ENCODE results near the gene KRTAP21-1. TPM values are rescaled to one million over a fixed set of nuclear protein-coding genes. Genes with fewer than 3 reads are reported as not detected.

Gene KRTAP21-1
- total and polyA plus RNA-seq, 2 of the 8 experiments (the other 6 are each of a cell fraction or from before 2014, with no cell fraction given): not detected

- Histone ChIP-seq H3K9ac (replicated peaks in 1 of 4; ENCODE audit: extremely low read depth in 1 of 4, low read depth in 3 of 4, low read length in 3 of 4) (no peak overlapping the region), H3K4ac (replicated peaks; ENCODE audit: insufficient read length, low read depth, low read length) (no peak overlapping the region), H4K91ac (replicated peaks; ENCODE audit: insufficient read length, low read length) (no peak overlapping the region), H3K27ac (ENCODE audit: low read depth, low read length) (no peak overlapping the region), H2BK15ac (ENCODE audit: low read length) (no peak overlapping the region), H3K14ac (ENCODE audit: insufficient read length) (no peak overlapping the region), H4K5ac (ENCODE audit: insufficient read length, low read depth, low read length) (no peak overlapping the region), H3K4me2 (ENCODE audit: insufficient read depth in 1 of 2, low read depth in 2 of 2, low read length in 2 of 2) (no peak overlapping the region), H2BK12ac (ENCODE audit: low read depth, low read length) (no peak overlapping the region), H3K56ac (replicated peaks; ENCODE audit: insufficient read length, low read depth, low read length) (no peak overlapping the region), H3K79me2 (ENCODE audit: control insufficient read depth in 1 of 2, insufficient read depth in 2 of 2, low read length in 2 of 2) (no peaks in the 10 kb centered on the region), H4K20me1 (replicated peaks in 1 of 2; ENCODE audit: control insufficient read depth in 1 of 2, insufficient read depth in 2 of 2, low read length in 2 of 2) (no peaks in the 10 kb centered on the region), H3K4me1 (replicated peaks in 1 of 4; ENCODE audit: control insufficient read depth in 3 of 4, insufficient read depth in 4 of 4, low read length in 3 of 4) (no peaks in the 10 kb centered on the region), H3K23me2 (ENCODE audit: low read depth, low read length) (no peaks in the 10 kb centered on the region), H3K23ac (ENCODE audit: insufficient read length) (no peak overlapping the region), H2BK20ac (ENCODE audit: low read length) (no peak overlapping the region), H3K27me3 (replicated peaks in 1 of 4; ENCODE audit: control insufficient read depth in 3 of 4, extremely low read depth in 1 of 4, insufficient read depth in 3 of 4, low read length in 3 of 4) (no peaks in the 10 kb centered on the region), H4K8ac (ENCODE audit: extremely low read depth, insufficient read depth, low read length) (no peak overlapping the region), H3K36me3 (ENCODE audit: control insufficient read depth in 2 of 4, insufficient read depth in 4 of 4, low read length in 3 of 4) (no peaks in the 10 kb centered on the region), H2BK5ac (ENCODE audit: low read depth, low read length) (no peak overlapping the region), H2AFZ (ENCODE audit: low read length) (no peak overlapping the region), H3K79me1 (ENCODE audit: low read depth, low read length) (no peaks in the 10 kb centered on the region), H2BK120ac (replicated peaks; ENCODE audit: low read depth, low read length) (no peak overlapping the region), H2AK5ac (ENCODE audit: low read depth, low read length) (no peak overlapping the region), H3K4me3 (ENCODE audit: extremely low read depth in 1 of 4, insufficient read depth in 2 of 4, low read depth in 3 of 4, low read length in 4 of 4) (no peak overlapping the region), H3K18ac (ENCODE audit: extremely low read depth, low read length) (no peak overlapping the region), H3K9me3 (ENCODE audit: insufficient read depth in 2 of 2, low read depth in 1 of 2, low read length in 1 of 2) (no peaks in the 10 kb centered on the region)
- POLR2A ChIA-PET (ENCODE audit: partially characterized antibody): no interaction called here
- no peak for FAIRE-seq
- no peak for DNase-seq (ENCODE audit: low read depth in 1 of 2, low spot score in 2 of 2)
- WGBS, 2 experiments (ENCODE audit: extremely low coverage in 1 of 2, insufficient coverage in 1 of 2, insufficient read length in 1 of 2, insufficient replicate concordance in 2 of 2, low coverage in 1 of 2, low lambda C conversion rate in 2 of 2, missing lambda C conversion rate in 1 of 2): 97% methylated on average over 2 of the region's 2 CpGs; no CpG with 5 or more reads in 1 of the 2 experiments
- TF ChIP-seq GTF2F1 (IDR thresholded peaks at IDR 0.05; ENCODE audit: borderline replicate concordance, low read depth, low read length): no peak
- no peak for TF ChIP-seq TCF12 (IDR thresholded peaks at IDR 0.05; ENCODE audit: low read depth, low read length)
- no peak for TF ChIP-seq JUND (IDR thresholded peaks at IDR 0.05; ENCODE audit: low read length)
- TF ChIP-seq BCL11A (IDR thresholded peaks at IDR 0.05; ENCODE audit: low read depth in 2 of 2, low read length in 2 of 2): no peak
- TF ChIP-seq EP300 (IDR thresholded peaks at IDR 0.05; ENCODE audit: borderline replicate concordance in 1 of 2, low read depth in 2 of 2, low read length in 2 of 2): no peak
- no peak for TF ChIP-seq BRCA1 (IDR thresholded peaks at IDR 0.05; ENCODE audit: low read depth, low read length)
- no peak for TF ChIP-seq TBP (IDR thresholded peaks at IDR 0.05; ENCODE audit: low read depth, low read length)
- no peak for TF ChIP-seq SP4 (IDR thresholded peaks at IDR 0.05; ENCODE audit: low read length)
- CTCF ChIA-PET (ENCODE audit: partially characterized antibody): interaction anchor here (1.6 kb wide), 1 partner anchor 10 kb away, joined by 5 read pairs; no protein-coding TSS in a partner anchor
These were observed 5.5 kb upstream of the KRTAP21-1 start for GRCh38 chr21:30760776-30761175.

Data from H1 (cell line).